ENCODE results near the gene CACNB4. TPM values are rescaled to one million over a fixed set of nuclear protein-coding genes. Genes with fewer than 3 reads are reported as not detected.

CACNB4 gene
- total and polyA plus RNA-seq, 4 experiments from 2014 or later = 0.47 to 0.64 TPM; not detected in 2

DNA sequence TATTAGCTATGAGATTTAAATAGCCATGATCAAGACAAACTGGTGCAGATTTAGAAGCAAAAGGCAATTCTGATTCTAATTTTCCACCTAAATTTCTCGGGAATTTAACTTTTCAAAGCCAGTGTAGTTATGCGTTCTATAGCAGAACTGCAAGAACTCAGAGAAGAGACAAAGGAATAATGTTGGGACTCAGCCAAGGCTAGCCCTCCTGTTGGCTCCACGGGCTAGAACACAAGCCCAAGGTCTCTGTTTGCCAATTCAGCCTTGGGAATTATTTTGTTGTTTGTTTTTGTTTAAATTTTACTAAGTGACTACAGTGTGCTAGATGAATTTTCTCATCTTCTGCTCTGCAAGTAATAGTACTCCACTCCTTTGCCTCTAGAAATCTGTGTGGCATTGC is 121.2 kb downstream of the CACNB4 start:
- Mint-ChIP-seq H3K27ac (no peak overlapping the region), H3K9me3 (peaks cover 0 to 2% (median 0%) of the 10 kb centered on the region in 8 donors), H3K4me1 (peaks cover 0 to 6% (median 3%) of the 10 kb centered on the region in 4 donors), H3K4me3 (no peak overlapping the region), H3K36me3 (no peaks in the 10 kb centered on the region), H3K27me3 (peaks cover 10 to 15% of the 10 kb centered on the region in 2 donors)
- no peak overlapping the region for H3K4me3 ChIP-seq (ENCODE audit: low read length in 2 of 2)
- H3K9me3 ChIP-seq (ENCODE audit: control insufficient read depth in 1 of 2, low read length in 2 of 2) = no peaks in the 10 kb centered on the region
- ChIA-PET POLR2A (ENCODE audit: partially characterized antibody) (no interaction called here), CTCF (ENCODE audit: partially characterized antibody) (no interaction called here)
- no peak overlapping the region for H3K27ac ChIP-seq (ENCODE audit: low read depth, low read length)
- no peaks in the 10 kb centered on the region for H3K27me3 ChIP-seq (ENCODE audit: insufficient read depth, low read length)
- DNase-seq = no peak
- no peaks in the 10 kb centered on the region for H3K4me1 ChIP-seq (ENCODE audit: insufficient read depth, low read length)
- intact Hi-C loops (cut with micrococcal nuclease) = no loop called here
- no peaks in the 10 kb centered on the region for H3K36me3 ChIP-seq (ENCODE audit: insufficient read depth, low read length)

DNA sequence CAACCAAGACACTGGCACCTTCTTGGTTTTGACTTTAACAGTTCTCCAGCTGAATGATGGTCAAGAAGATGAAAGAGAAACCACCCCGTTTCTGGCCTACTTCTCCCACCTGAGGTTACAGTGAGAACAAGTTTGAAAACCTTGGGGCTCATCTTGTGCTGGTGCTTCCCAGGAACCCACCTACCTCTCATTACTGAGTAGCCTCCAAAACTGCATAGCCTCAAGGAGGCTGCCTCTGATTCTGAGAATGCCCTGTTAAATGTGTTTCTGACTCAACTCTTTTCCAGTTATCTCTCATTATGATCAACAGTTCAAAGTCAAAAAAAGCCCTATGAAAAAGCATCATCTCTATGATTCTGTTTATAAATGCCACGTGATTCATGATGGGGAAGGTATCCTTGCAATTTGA is 121.9 kb downstream of the CACNB4 start:
- no peak overlapping the region for H3K27ac ChIP-seq (ENCODE audit: low read depth, low read length)
- H3K36me3 Mint-ChIP-seq = no peaks in the 10 kb centered on the region
- no peaks in the 10 kb centered on the region for H3K36me3 ChIP-seq (ENCODE audit: insufficient read depth, low read length)
- H3K4me1 ChIP-seq (ENCODE audit: insufficient read depth, low read length) = no peaks in the 10 kb centered on the region
- intact Hi-C loops (cut with micrococcal nuclease) = no loop called here
- no peaks in the 10 kb centered on the region for H3K27me3 ChIP-seq (ENCODE audit: insufficient read depth, low read length)
- H3K27me3 Mint-ChIP-seq = peaks cover 10 to 15% of the 10 kb centered on the region in 2 donors
- no peak overlapping the region for H3K4me3 ChIP-seq (ENCODE audit: low read length in 2 of 2)
- POLR2A ChIA-PET (ENCODE audit: partially characterized antibody) = no interaction called here
- peaks cover 0 to 6% (median 3%) of the 10 kb centered on the region in 4 donors for H3K4me1 Mint-ChIP-seq
- H3K9me3 Mint-ChIP-seq = peaks cover 0 to 2% (median 0%) of the 10 kb centered on the region in 8 donors
- H3K27ac Mint-ChIP-seq = no peak overlapping the region
- CTCF ChIA-PET (ENCODE audit: partially characterized antibody) = interaction anchor here (1.0 to 1.2 kb wide), 2 partner anchors 9 to 22 kb away, joined by 3 read pairs; no protein-coding TSS in a partner anchor
- no peaks in the 10 kb centered on the region for H3K9me3 ChIP-seq (ENCODE audit: control insufficient read depth in 1 of 2, low read length in 2 of 2)
- no peak overlapping the region for H3K4me3 Mint-ChIP-seq
- DNase-seq = no peak

DNA sequence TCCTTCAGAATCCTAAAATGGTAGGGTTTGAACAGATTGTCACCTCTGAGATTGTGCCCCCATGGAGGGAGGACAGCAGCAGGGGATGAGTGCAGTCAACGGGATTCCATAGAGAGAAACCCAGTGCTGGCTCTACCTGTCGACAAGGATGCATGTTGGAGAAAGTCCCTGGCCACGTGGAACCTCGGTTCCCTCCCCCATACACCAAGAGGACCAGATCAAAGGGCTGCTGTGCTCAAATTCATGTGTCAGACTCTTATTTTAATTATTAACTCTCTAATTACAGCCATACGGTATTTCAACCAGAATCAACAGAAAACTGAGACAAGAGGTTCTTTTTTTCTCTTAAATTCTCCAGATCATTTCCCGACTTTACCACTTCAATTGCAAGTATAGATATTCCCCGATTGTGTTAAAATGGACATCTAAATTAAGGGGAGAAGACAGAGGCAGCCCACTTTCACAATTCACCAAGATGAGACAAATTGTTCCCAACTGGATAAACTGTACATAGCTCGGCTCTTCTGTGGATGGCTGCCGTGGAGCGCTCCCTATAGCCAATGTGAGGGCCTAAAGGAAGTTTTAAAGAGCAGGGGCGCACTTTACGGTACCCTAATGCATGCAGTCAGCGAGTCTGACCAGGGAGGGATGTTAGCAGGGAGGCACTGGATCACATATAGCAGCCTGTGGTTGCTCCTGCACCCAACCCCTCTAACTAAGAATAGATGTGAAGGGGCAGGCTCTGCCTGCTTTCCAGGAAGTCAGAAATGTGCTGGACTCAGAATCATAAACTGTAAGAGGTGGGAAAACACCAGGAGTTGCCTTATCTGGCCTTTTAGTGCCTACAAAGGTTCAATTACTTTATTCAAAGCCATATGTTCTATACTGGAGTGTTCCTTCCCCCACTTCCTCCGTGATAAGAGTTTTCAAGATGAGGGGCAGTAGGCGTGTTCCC is 123.1 kb downstream of the CACNB4 start:
- H3K4me3 Mint-ChIP-seq = no peak overlapping the region
- CTCF ChIA-PET (ENCODE audit: partially characterized antibody) = interaction anchor here (1.0 to 1.2 kb wide), 2 partner anchors 10 to 23 kb away, joined by 3 read pairs; no protein-coding TSS in a partner anchor
- no peaks in the 10 kb centered on the region for H3K27me3 ChIP-seq (ENCODE audit: insufficient read depth, low read length)
- no peak for DNase-seq
- POLR2A ChIA-PET (ENCODE audit: partially characterized antibody) = no interaction called here
- no peaks in the 10 kb centered on the region for H3K4me1 ChIP-seq (ENCODE audit: insufficient read depth, low read length)
- H3K27ac ChIP-seq (ENCODE audit: low read depth, low read length) = no peak overlapping the region
- intact Hi-C loops (cut with micrococcal nuclease) = no loop called here
- H3K9me3 ChIP-seq (ENCODE audit: control insufficient read depth in 1 of 2, low read length in 2 of 2) = no peaks in the 10 kb centered on the region
- H3K4me3 ChIP-seq (ENCODE audit: low read length in 2 of 2) = no peak overlapping the region
- no peaks in the 10 kb centered on the region for H3K36me3 ChIP-seq (ENCODE audit: insufficient read depth, low read length)
- peaks cover 0 to 4% (median 0%) of the 10 kb centered on the region in 8 donors for H3K9me3 Mint-ChIP-seq
- H3K27me3 Mint-ChIP-seq = peaks cover 12 to 16% of the 10 kb centered on the region in 2 donors
- H3K36me3 Mint-ChIP-seq = no peaks in the 10 kb centered on the region
- H3K4me1 Mint-ChIP-seq = peaks cover 0 to 6% (median 3%) of the 10 kb centered on the region in 4 donors
- no peak overlapping the region for H3K27ac Mint-ChIP-seq

GRCh38 chr2:151974988-151975387 is 123.9 kb downstream of the CACNB4 start:
- Histone ChIP-seq H3K4me1 (ENCODE audit: insufficient read depth, low read length) (no peaks in the 10 kb centered on the region), H3K4me3 (ENCODE audit: low read length in 2 of 2) (no peak overlapping the region), H3K27me3 (ENCODE audit: insufficient read depth, low read length) (no peaks in the 10 kb centered on the region), H3K9me3 (ENCODE audit: control insufficient read depth in 1 of 2, low read length in 2 of 2) (no peaks in the 10 kb centered on the region), H3K27ac (ENCODE audit: low read depth, low read length) (no peak overlapping the region), H3K36me3 (ENCODE audit: insufficient read depth, low read length) (no peaks in the 10 kb centered on the region)
- H3K9me3 Mint-ChIP-seq = peaks cover 0 to 4% (median 0%) of the 10 kb centered on the region in 8 donors
- ChIA-PET CTCF (ENCODE audit: partially characterized antibody) (interaction anchor here (0.7 kb wide), 1 partner anchor 11 kb away, joined by 3 read pairs; no protein-coding TSS in a partner anchor), POLR2A (ENCODE audit: partially characterized antibody) (no interaction called here)
- H3K4me1 Mint-ChIP-seq = peaks cover 0 to 6% (median 3%) of the 10 kb centered on the region in 4 donors
- H3K27me3 Mint-ChIP-seq = peaks cover 12 to 13% of the 10 kb centered on the region in 2 donors
- no peaks in the 10 kb centered on the region for H3K36me3 Mint-ChIP-seq
- H3K27ac Mint-ChIP-seq = no peak overlapping the region
- intact Hi-C loops (cut with micrococcal nuclease) = no loop called here
- H3K4me3 Mint-ChIP-seq = no peak overlapping the region
- DNase-seq = no peak

- POLR2A ChIA-PET (ENCODE audit: partially characterized antibody) = no interaction called here
- Mint-ChIP-seq H3K9me3 (peaks cover 0 to 2% (median 0%) of the 10 kb centered on the region in 8 donors), H3K27me3 (peaks cover 10 to 11% of the 10 kb centered on the region in 2 donors), H3K36me3 (no peaks in the 10 kb centered on the region), H3K4me3 (no peak overlapping the region), H3K27ac (no peak overlapping the region), H3K4me1 (peaks cover 0 to 6% (median 3%) of the 10 kb centered on the region in 4 donors)
- H3K9me3 ChIP-seq (ENCODE audit: control insufficient read depth in 1 of 2, low read length in 2 of 2) = no peaks in the 10 kb centered on the region
- H3K36me3 ChIP-seq (ENCODE audit: insufficient read depth, low read length) = no peaks in the 10 kb centered on the region
- DNase-seq = no peak
- no peak overlapping the region for H3K27ac ChIP-seq (ENCODE audit: low read depth, low read length)
- H3K4me1 ChIP-seq (ENCODE audit: insufficient read depth, low read length) = no peaks in the 10 kb centered on the region
- intact Hi-C loops (cut with micrococcal nuclease) = no loop called here
- no peak overlapping the region for H3K4me3 ChIP-seq (ENCODE audit: low read length in 2 of 2)
- no peaks in the 10 kb centered on the region for H3K27me3 ChIP-seq (ENCODE audit: insufficient read depth, low read length)
- CTCF ChIA-PET (ENCODE audit: partially characterized antibody) = no interaction called here
These were observed 125.0 kb downstream of the CACNB4 start for GRCh38 chr2:151973901-151974199.

- no peak for DNase-seq
- Mint-ChIP-seq H3K36me3 (no peaks in the 10 kb centered on the region), H3K4me3 (no peak overlapping the region), H3K27ac (no peak overlapping the region), H3K4me1 (peaks cover 0 to 6% (median 3%) of the 10 kb centered on the region in 4 donors), H3K27me3 (peaks cover 6 to 10% of the 10 kb centered on the region in 2 donors), H3K9me3 (peaks cover 0 to 2% (median 0%) of the 10 kb centered on the region in 8 donors)
- ChIA-PET CTCF (ENCODE audit: partially characterized antibody) (no interaction called here), POLR2A (ENCODE audit: partially characterized antibody) (no interaction called here)
- intact Hi-C loops (cut with micrococcal nuclease) = no loop called here
- H3K9me3 ChIP-seq (ENCODE audit: control insufficient read depth in 1 of 2, low read length in 2 of 2) = no peaks in the 10 kb centered on the region
- no peak overlapping the region for H3K27ac ChIP-seq (ENCODE audit: low read depth, low read length)
- H3K4me3 ChIP-seq (ENCODE audit: low read length in 2 of 2) = no peak overlapping the region
- no peaks in the 10 kb centered on the region for H3K4me1 ChIP-seq (ENCODE audit: insufficient read depth, low read length)
- H3K27me3 ChIP-seq (ENCODE audit: insufficient read depth, low read length) = no peaks in the 10 kb centered on the region
- no peaks in the 10 kb centered on the region for H3K36me3 ChIP-seq (ENCODE audit: insufficient read depth, low read length)
These were observed 125.6 kb downstream of the CACNB4 start for GRCh38 chr2:151973013-151973900.
